ENCODE measurements around the gene RPS27L. TPM values are rescaled to one million over a fixed set of nuclear protein-coding genes. Genes with fewer than 3 reads are reported as not detected.

The RPS27L gene
- polyA plus RNA-seq, 4 donors = 146 to 612 (median 367) TPM

DNA sequence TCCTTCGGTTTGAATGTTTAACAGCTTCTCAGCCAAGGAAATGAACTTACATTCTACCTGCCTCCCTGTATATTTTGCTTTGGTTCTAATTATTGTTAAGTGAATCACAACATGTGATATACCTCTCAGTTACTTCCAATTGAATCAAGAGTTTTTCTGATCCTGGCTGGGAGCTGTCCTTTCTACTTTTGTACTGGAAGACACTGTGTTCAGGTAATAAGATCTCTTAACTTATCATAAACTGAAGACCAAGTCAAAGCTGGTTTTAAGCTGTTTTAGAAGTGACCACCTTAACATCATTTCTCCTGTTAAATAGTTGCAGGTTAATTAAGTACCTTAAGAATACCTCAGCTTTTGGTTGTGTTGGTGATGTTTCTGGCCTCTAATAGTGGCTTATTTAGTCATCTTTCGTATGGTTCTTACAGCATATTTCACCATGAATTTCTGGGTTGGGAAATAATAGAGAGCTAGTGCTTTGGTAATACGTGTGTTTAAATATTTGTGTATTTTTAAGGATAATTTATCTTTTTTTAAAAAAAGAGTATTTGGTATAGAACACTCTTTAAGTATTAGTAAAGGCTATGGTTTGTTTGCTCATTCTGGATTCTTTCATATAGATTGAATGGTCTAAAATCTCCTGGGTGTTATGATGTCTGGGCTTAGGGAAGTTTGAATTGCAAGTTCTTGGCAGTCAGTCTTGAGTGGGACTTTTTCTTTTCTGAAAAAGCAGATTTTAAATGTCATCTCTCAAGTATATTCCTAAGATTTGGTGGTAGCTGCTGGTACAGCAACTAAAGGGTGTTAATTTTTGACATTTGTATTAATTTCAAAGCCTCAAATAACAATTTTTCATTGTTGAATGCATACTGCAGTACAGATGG is 33.7 kb upstream of the RPS27L start:
- DNase-seq (no peak), FAIRE-seq (no peak)
- Histone ChIP-seq H3K4me3 (ENCODE audit: low read depth in 1 of 3, low read length in 3 of 3) (peak overlapping the region in 2 of 3 donors; percentile 88 to 95), H3K27ac (ENCODE audit: low read depth in 1 of 3, low read length in 2 of 3) (peak overlapping the region; percentile 8 to 76 (median 41)), H3K36me3 (ENCODE audit: control insufficient read depth in 3 of 3, insufficient read depth in 2 of 3, low read depth in 1 of 3, low read length in 3 of 3) (no peaks in the 10 kb centered on the region), H3K27me3 (ENCODE audit: control insufficient read depth in 3 of 3, insufficient read depth in 3 of 3, low read length in 3 of 3) (peaks cover 0 to 4% (median 0%) of the 10 kb centered on the region in 3 donors), H3K4me1 (ENCODE audit: control insufficient read depth in 3 of 3, insufficient read depth in 2 of 3, low read depth in 1 of 3, low read length in 2 of 3) (peaks cover 7 to 24% (median 12%) of the 10 kb centered on the region in 3 donors), H3K9me3 (ENCODE audit: control insufficient read depth in 2 of 2, insufficient read depth in 1 of 2, low read depth in 1 of 2, low read length in 1 of 2) (no peaks in the 10 kb centered on the region)
- WGBS, 3 donors = 38 to 71% (median 58%) methylated on average over 3 of the region's 3 CpGs

DNA sequence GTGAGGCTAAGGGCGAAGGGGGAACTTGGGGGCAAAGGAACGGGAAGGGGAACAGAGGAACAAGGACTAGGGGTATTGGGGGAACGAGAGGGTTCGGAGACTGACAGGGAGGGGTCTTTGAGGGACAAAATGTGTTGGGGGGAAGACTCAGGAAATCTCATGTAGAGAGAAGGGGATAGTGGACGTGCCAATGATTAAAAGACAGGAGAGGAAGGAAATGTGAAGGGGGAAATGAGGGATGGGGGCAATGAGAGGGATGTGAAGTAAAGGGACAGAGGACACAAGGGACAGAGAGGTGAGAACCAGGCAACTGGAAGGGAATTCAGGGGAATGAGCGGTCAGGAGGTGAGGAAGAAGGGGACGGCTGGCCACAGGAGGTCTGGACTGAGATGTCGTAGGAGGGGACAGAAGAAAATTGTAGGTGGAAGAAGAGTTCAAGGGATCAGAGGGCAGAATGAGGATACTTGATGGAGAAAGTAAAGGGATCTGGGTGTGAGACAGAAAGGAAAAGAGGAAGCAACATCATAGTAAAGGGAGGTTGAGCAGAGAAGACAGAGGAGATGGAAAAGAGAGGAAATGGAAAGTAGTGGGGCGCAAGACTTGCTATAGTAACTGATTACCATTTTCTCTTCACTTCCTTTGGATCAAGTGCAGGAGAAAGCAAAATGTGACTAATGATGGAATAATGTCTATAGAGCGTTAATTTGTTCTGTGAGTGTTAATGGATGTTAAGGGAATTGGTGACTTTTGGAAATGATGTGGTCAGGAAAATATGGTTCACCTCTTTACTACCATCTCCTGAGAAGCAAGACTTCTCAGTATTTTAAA is 32.9 kb upstream of the RPS27L start:
- 3 to 7% (median 4%) methylated on average over 10 of the region's 10 CpGs for WGBS, 3 donors
- no peaks in the 10 kb centered on the region for H3K9me3 ChIP-seq (ENCODE audit: control insufficient read depth in 2 of 2, insufficient read depth in 1 of 2, low read depth in 1 of 2, low read length in 1 of 2)
- peaks cover 0 to 4% (median 0%) of the 10 kb centered on the region in 3 donors for H3K27me3 ChIP-seq (ENCODE audit: control insufficient read depth in 3 of 3, insufficient read depth in 3 of 3, low read length in 3 of 3)
- H3K4me1 ChIP-seq (ENCODE audit: control insufficient read depth in 3 of 3, insufficient read depth in 2 of 3, low read depth in 1 of 3, low read length in 2 of 3) = peaks cover 4 to 21% (median 4%) of the 10 kb centered on the region in 3 donors
- no peak for FAIRE-seq
- H3K36me3 ChIP-seq (ENCODE audit: control insufficient read depth in 3 of 3, insufficient read depth in 2 of 3, low read depth in 1 of 3, low read length in 3 of 3) = no peaks in the 10 kb centered on the region
- peak; percentile 38 to 57 for DNase-seq
- peak overlapping the region; percentile 86 to 95 (median 88) for H3K4me3 ChIP-seq (ENCODE audit: low read depth in 1 of 3, low read length in 3 of 3)
- peak overlapping the region; percentile 76 to 87 (median 76) for H3K27ac ChIP-seq (ENCODE audit: low read depth in 1 of 3, low read length in 2 of 3)

DNA sequence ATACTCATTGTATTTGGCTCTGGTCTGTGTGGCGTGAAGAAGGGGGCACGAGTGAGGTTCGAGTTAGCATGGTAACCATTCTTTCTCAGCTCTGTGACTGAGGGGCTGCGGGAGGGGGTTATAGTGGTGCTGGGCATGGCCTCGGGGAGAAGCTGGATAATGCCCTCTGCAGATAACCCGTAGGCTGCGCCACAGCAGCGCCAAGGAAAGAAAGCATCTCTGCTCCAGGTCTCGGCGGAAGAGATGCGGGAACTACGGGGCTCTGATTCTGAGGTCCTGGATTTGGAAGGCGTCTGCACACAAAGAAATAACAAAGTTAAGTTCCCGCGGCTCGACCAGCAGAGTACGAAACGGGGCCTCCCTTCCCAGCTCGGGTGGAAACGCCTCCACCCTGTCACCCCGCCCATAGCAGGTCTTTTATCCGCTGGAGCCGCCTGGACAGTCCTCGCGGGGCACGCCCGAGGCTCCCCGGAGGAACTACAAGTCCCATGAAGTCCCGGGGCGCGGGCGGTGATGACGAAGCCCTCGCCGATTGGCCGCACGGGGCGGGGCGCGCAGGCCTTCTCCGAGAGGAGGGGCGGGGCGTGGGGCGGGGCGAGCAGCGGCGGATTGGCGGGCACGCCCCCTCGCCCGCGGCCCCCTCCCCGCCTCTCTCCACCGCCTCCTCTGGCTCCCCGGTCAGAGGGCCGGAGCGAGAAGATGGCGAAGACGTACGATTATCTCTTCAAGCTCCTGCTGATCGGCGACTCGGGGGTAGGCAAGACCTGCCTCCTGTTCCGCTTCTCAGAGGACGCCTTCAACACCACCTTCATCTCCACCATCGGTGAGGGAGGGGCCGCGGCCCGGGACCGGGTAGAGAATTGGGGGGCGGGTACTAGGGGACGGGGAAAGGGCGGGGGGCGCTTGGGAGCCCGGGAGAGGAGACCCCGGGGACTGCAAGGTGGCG is 31.9 kb upstream of the RPS27L start, which contains the start of gene RAB8B:
TSS of gene RAB8B (plus strand) at position 681 of the 946 bp plus-strand sequence. CDS start at position 700, 19 bp downstream.
- DNase-seq (peak; percentile 97 to 98), FAIRE-seq (no peak)
- WGBS, 3 donors = 0 to 1% (median 0%) methylated on average over 50 to 77 of the region's 77 CpGs

DNA sequence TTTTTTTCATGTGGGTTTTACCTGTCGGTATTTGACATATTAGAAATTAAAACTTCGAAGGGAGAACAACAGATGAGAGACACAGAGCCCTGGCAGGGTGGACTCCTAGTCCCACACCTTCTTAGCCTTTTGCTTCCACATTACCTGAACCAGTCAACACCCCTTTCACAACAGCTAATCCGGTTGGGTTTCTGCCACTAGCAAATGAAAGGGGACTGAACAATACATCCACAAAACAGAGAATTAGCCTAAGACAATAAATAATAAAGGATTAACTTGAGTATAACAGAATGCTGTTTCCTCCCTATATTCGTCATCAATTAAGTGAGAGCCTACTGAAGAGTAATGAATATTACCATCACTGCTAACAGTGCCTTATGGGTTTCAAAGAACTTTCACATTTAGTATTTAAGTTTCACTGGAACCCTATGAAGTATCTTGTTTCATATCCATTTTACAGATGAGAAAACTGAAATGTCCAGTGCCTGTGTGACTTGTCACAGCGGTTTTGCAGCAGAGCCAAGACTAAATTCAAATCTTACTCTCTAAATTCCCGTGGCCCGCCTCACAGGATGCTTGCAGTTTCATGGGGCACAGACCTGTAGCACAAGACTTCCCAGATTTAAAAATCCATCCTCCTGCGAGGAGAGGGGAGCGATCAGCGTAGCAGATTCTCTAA is 31.1 kb upstream of the RPS27L start:
- peaks cover 4 to 18% (median 4%) of the 10 kb centered on the region in 3 donors for H3K4me1 ChIP-seq (ENCODE audit: control insufficient read depth in 3 of 3, insufficient read depth in 2 of 3, low read depth in 1 of 3, low read length in 2 of 3)
- FAIRE-seq (no peak), DNase-seq (no peak)
- H3K4me3 ChIP-seq (ENCODE audit: low read depth in 1 of 3, low read length in 3 of 3) = peak overlapping the region; percentile 50 to 61 (median 57)
- H3K27me3 ChIP-seq (ENCODE audit: control insufficient read depth in 3 of 3, insufficient read depth in 3 of 3, low read length in 3 of 3) = peaks cover 0 to 4% (median 0%) of the 10 kb centered on the region in 3 donors
- H3K9me3 ChIP-seq (ENCODE audit: control insufficient read depth in 2 of 2, insufficient read depth in 1 of 2, low read depth in 1 of 2, low read length in 1 of 2) = no peaks in the 10 kb centered on the region
- H3K27ac ChIP-seq (ENCODE audit: low read depth in 1 of 3, low read length in 2 of 3) = peak overlapping the region; percentile 35 to 62 (median 47)
- WGBS, 3 donors = 30 to 35% (median 34%) methylated on average over 10 of the region's 10 CpGs
- H3K36me3 ChIP-seq (ENCODE audit: control insufficient read depth in 3 of 3, insufficient read depth in 2 of 3, low read depth in 1 of 3, low read length in 3 of 3) = no peaks in the 10 kb centered on the region

More for the DNA sequence above, 31.9 kb upstream of the RPS27L start, which contains the start of gene RAB8B:
- peaks cover 0 to 4% (median 0%) of the 10 kb centered on the region in 3 donors for H3K27me3 ChIP-seq (ENCODE audit: control insufficient read depth in 3 of 3, insufficient read depth in 3 of 3, low read length in 3 of 3)
- H3K4me1 ChIP-seq (ENCODE audit: control insufficient read depth in 3 of 3, insufficient read depth in 2 of 3, low read depth in 1 of 3, low read length in 2 of 3) = peaks cover 4 to 21% (median 4%) of the 10 kb centered on the region in 3 donors
- peak within 1 kb of the TSS; percentile 76 to 87 (median 76) for H3K27ac ChIP-seq (ENCODE audit: low read depth in 1 of 3, low read length in 2 of 3)
- H3K9me3 ChIP-seq (ENCODE audit: control insufficient read depth in 2 of 2, insufficient read depth in 1 of 2, low read depth in 1 of 2, low read length in 1 of 2) = no peaks in the 10 kb centered on the region
- H3K4me3 ChIP-seq (ENCODE audit: low read depth in 1 of 3, low read length in 3 of 3) = peak within 1 kb of the TSS; percentile 86 to 95 (median 88)
- no peaks in the 10 kb centered on the region for H3K36me3 ChIP-seq (ENCODE audit: control insufficient read depth in 3 of 3, insufficient read depth in 2 of 3, low read depth in 1 of 3, low read length in 3 of 3)

DNA sequence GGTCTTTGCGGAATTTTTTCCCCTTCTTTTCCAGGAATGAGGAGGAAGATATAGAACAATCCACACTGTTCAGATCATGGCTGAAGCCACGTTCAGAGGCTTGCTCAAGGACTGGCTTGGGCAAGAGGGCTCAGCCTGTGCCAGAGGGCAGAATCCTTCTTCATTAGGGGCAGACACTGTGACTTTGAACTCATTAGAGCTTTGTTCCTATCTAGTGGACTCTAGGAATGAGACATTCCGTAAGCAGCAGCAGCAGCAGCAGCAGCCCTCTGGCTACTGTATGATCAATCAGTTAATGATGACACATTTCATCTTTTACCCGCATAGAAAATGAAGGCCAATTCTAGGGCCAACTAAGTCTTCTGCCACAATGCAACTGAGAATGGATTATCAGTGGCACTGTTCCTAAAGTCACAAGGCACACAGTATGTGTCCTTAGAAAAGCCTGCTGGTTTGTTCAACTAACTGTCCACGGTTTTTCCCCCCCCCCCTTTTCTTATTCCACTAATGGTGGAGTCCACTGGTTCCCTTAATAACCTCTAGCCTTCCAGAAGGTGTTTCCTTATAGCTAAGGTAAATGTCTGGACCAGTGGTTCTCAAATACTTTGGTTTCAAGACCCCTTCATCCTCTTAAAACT is 30.4 kb upstream of the RPS27L start:
- WGBS, 3 donors = 40 to 80% (median 61%) methylated on average over 5 of the region's 5 CpGs
- H3K4me3 ChIP-seq (ENCODE audit: low read depth in 1 of 3, low read length in 3 of 3) = no peak overlapping the region
- peak overlapping the region in 1 of 3 donors; percentile 19 for H3K27ac ChIP-seq (ENCODE audit: low read depth in 1 of 3, low read length in 2 of 3)
- no peak for FAIRE-seq
- no peaks in the 10 kb centered on the region for H3K36me3 ChIP-seq (ENCODE audit: control insufficient read depth in 3 of 3, insufficient read depth in 2 of 3, low read depth in 1 of 3, low read length in 3 of 3)
- peaks cover 0 to 4% (median 0%) of the 10 kb centered on the region in 3 donors for H3K27me3 ChIP-seq (ENCODE audit: control insufficient read depth in 3 of 3, insufficient read depth in 3 of 3, low read length in 3 of 3)
- peaks cover 4 to 18% (median 4%) of the 10 kb centered on the region in 3 donors for H3K4me1 ChIP-seq (ENCODE audit: control insufficient read depth in 3 of 3, insufficient read depth in 2 of 3, low read depth in 1 of 3, low read length in 2 of 3)
- no peaks in the 10 kb centered on the region for H3K9me3 ChIP-seq (ENCODE audit: control insufficient read depth in 2 of 2, insufficient read depth in 1 of 2, low read depth in 1 of 2, low read length in 1 of 2)
- peak; percentile 62 to 81 for DNase-seq

DNA sequence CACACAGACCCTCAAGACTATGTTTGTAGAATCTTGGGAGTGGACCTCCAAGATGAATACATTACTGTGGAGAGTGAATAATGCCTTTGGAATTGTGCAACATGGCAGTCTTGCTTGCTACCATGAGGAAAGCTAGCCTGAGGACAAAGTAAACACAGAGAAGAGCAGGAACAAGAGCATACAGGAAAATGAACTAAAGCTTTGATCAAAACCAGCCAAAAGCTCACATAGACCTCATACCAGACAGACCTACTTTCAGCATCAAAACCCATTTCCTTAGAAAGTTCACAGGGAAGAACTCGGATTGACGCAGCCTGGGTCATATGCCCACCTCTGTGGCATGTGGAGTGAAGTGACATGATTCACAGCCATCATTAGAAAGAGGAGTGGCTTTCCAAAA is 28.8 kb upstream of the RPS27L start:
- FAIRE-seq (no peak), DNase-seq (no peak)
- Histone ChIP-seq H3K9me3 (ENCODE audit: control insufficient read depth in 2 of 2, insufficient read depth in 1 of 2, low read depth in 1 of 2, low read length in 1 of 2) (no peaks in the 10 kb centered on the region), H3K36me3 (ENCODE audit: control insufficient read depth in 3 of 3, insufficient read depth in 2 of 3, low read depth in 1 of 3, low read length in 3 of 3) (no peaks in the 10 kb centered on the region), H3K4me1 (ENCODE audit: control insufficient read depth in 3 of 3, insufficient read depth in 2 of 3, low read depth in 1 of 3, low read length in 2 of 3) (peaks cover 0 to 15% (median 4%) of the 10 kb centered on the region in 3 donors), H3K27me3 (ENCODE audit: control insufficient read depth in 3 of 3, insufficient read depth in 3 of 3, low read length in 3 of 3) (peaks cover 0 to 4% (median 0%) of the 10 kb centered on the region in 3 donors), H3K4me3 (ENCODE audit: low read depth in 1 of 3, low read length in 3 of 3) (no peak overlapping the region), H3K27ac (ENCODE audit: low read depth in 1 of 3, low read length in 2 of 3) (peak overlapping the region in 1 of 3 donors; percentile 7)
- WGBS, 3 donors = 52 to 69% (median 65%) methylated on average over 2 of the region's 2 CpGs

DNA sequence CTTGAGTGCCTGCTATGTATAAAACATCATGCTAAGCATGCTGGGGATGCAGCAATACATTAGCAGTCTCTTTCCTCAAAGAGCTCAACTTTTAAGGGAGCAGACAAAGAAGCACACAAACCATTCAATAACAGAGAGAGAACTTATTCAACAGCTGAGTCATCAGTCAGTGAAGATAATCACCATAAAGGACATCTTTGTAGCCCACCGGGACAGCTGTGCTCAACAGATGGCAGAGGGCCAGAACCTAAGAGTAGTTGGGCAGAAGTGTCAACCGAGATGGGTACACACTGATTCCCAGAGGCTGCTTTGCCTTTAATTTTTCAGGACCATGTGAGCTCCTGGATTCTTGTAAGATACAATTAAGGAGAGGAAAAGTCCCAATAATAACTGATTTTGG is 27.9 kb upstream of the RPS27L start:
- Histone ChIP-seq H3K9me3 (ENCODE audit: control insufficient read depth in 2 of 2, insufficient read depth in 1 of 2, low read depth in 1 of 2, low read length in 1 of 2) (no peaks in the 10 kb centered on the region), H3K27me3 (ENCODE audit: control insufficient read depth in 3 of 3, insufficient read depth in 3 of 3, low read length in 3 of 3) (peaks cover 0 to 4% (median 0%) of the 10 kb centered on the region in 3 donors), H3K4me1 (ENCODE audit: control insufficient read depth in 3 of 3, insufficient read depth in 2 of 3, low read depth in 1 of 3, low read length in 2 of 3) (peaks cover 0 to 9% (median 4%) of the 10 kb centered on the region in 3 donors), H3K4me3 (ENCODE audit: low read depth in 1 of 3, low read length in 3 of 3) (no peak overlapping the region), H3K36me3 (ENCODE audit: control insufficient read depth in 3 of 3, insufficient read depth in 2 of 3, low read depth in 1 of 3, low read length in 3 of 3) (no peaks in the 10 kb centered on the region), H3K27ac (ENCODE audit: low read depth in 1 of 3, low read length in 2 of 3) (no peak overlapping the region)
- 44 to 58% (median 57%) methylated on average over 2 of the region's 2 CpGs for WGBS, 3 donors
- DNase-seq = no peak
- FAIRE-seq = no peak

Data from small intestine (tissue), 7 donors.